Measurements from ENCODE around the gene TRMU. TPM values are rescaled to one million over a fixed set of nuclear protein-coding genes. Genes with fewer than 3 reads are reported as not detected.

Gene TRMU
- total RNA-seq, 5 donors from 2014 or later (not counting 1 experiment from before 2014, with no cell fraction given): 62.8 to 92.1 (median 77.5) TPM

- H3K9me3 ChIP-seq: no peaks in the 10 kb centered on the region
- ATAC-seq (replicated peaks in 1 of 4): no peak
- Mint-ChIP-seq H3K9me3 (peaks cover 5 to 9% (median 6%) of the 10 kb centered on the region in 3 donors), H3K27me3 (peaks cover 0 to 3% of the 10 kb centered on the region in 2 donors), H3K4me3 (no peak overlapping the region), H3K4me1 (peaks cover 14 to 21% (median 16%) of the 10 kb centered on the region in 3 donors), H3K36me3 (peaks cover 3% of the 10 kb centered on the region), H3K27ac (no peak overlapping the region)
- no peak overlapping the region for H3K4me3 ChIP-seq (ENCODE audit: control insufficient read depth in 1 of 2, extremely low read depth in 1 of 2, low read length in 1 of 2)
- H3K27ac ChIP-seq (ENCODE audit: low read length): no peak overlapping the region
- H3K36me3 ChIP-seq (ENCODE audit: control insufficient read depth in 2 of 2, extremely low read depth in 1 of 2, insufficient read depth in 1 of 2, low read length in 1 of 2): no peaks in the 10 kb centered on the region
- 89% methylated on average over 25 of the region's 27 CpGs for WGBS (ENCODE audit: insufficient coverage)
- ChIA-PET POLR2A (no interaction called here), CTCF (no interaction called here)
- H3K27me3 ChIP-seq (replicated peaks in 1 of 2; ENCODE audit: control insufficient read depth in 2 of 2, extremely low read depth in 1 of 2, insufficient read depth in 2 of 2, low read length in 1 of 2): peaks cover 0 to 16% of the 10 kb centered on the region in 2 experiments
- H3K4me1 ChIP-seq (ENCODE audit: control insufficient read depth in 1 of 2, extremely low read depth in 1 of 2, insufficient read depth in 2 of 2, low read length in 2 of 2): peaks cover 2 to 24% of the 10 kb centered on the region in 2 experiments
- no peak for DNase-seq
Observed at GRCh38 chr22:46377525-46378425, 42.3 kb downstream of the TRMU start.

DNA sequence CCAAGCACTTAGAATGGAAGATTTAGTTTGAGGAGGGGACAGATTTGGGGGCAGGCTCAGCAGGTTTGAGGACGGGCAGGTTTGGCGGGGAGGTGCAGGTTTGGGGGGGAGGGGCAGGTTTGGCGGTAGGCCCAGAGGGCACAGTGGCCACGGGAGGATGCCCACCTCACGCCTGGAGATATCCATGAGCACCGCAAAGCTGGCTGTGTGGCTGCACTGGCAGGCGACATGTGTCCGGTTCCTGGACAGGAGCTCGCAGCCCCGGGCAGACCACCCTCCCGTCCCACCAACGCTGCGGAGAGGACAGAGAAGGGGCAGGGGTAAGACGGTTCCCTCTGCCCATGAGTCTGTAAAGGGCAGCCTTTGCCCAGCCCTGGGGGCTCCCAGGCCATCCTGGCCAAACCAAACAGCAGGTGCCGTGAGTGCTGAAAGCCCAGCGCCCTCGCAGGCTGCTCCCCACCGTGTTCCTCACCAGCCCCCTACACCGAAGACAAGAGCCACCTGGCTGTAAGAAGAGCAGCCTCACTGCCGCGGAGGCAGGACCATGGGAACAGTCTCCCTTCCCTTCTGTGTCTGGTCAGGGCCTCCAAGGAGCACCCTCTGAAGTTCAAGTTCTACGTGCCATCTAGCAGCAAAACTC, 43.0 kb downstream of the TRMU start:
- peaks cover 0 to 12% of the 10 kb centered on the region in 2 experiments for H3K27me3 ChIP-seq (replicated peaks in 1 of 2; ENCODE audit: control insufficient read depth in 2 of 2, extremely low read depth in 1 of 2, insufficient read depth in 2 of 2, low read length in 1 of 2)
- ATAC-seq (replicated peaks in 1 of 4) (no peak), DNase-seq (no peak)
- H3K9me3 Mint-ChIP-seq: peaks cover 5 to 9% (median 6%) of the 10 kb centered on the region in 3 donors
- H3K4me1 ChIP-seq (ENCODE audit: control insufficient read depth in 1 of 2, extremely low read depth in 1 of 2, insufficient read depth in 2 of 2, low read length in 2 of 2): peaks cover 2 to 16% of the 10 kb centered on the region in 2 experiments
- H3K27ac ChIP-seq (ENCODE audit: low read length): no peak overlapping the region
- 88% methylated on average over 22 of the region's 22 CpGs for WGBS (ENCODE audit: insufficient coverage)
- no peak overlapping the region for H3K27ac Mint-ChIP-seq
- no peak overlapping the region for H3K4me3 ChIP-seq (ENCODE audit: control insufficient read depth in 1 of 2, extremely low read depth in 1 of 2, low read length in 1 of 2)
- CTCF ChIA-PET: no interaction called here
- peaks cover 3% of the 10 kb centered on the region for H3K36me3 Mint-ChIP-seq
- H3K36me3 ChIP-seq (ENCODE audit: control insufficient read depth in 2 of 2, extremely low read depth in 1 of 2, insufficient read depth in 1 of 2, low read length in 1 of 2): no peaks in the 10 kb centered on the region
- H3K4me3 Mint-ChIP-seq: no peak overlapping the region
- POLR2A ChIA-PET: no interaction called here
- H3K4me1 Mint-ChIP-seq: peaks cover 10 to 17% (median 13%) of the 10 kb centered on the region in 3 donors
- H3K27me3 Mint-ChIP-seq: no peaks in the 10 kb centered on the region
- no peaks in the 10 kb centered on the region for H3K9me3 ChIP-seq

DNA sequence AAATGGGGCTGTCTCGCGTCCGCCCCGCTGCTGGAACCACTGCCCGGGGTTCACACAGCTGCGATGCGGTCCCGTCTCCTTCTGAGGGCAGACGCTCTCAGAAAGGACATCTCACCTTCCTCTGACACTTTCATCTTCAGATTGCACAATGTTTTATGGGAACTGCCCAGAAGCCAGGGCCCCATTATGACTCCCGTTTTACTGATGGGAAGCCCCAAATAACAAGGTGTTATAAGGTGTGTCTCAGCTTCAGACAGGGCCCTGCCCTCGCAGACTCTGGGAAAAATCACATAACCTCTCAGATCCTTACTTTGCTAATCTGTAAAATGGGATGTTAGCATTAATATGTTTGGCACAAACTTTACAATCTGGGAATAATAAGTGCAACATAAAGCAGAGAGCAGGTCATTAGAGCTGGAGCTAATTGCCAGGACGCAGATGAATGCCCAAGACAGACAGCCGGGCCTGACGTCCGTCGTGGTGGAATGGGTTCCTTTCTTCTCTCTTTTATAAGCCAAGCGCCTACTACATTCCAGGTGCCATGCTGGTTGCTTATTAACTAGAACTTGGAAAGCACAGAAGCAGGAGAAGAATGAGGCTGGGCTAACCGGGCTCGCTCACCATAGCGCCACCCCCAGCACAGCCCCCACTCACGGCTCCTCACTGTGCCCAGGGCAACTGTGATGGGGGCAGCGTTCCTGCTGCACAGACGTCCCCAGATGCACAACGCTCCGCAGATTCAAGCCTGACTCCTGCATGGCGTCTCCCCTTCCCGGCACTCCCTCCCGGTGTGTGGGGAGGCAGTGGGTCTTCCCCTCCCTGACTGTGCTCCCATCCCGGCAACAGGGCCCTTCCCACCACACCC, 43.8 kb downstream of the TRMU start:
- no peak for ATAC-seq (replicated peaks in 1 of 4)
- H3K4me3 ChIP-seq (ENCODE audit: control insufficient read depth in 1 of 2, extremely low read depth in 1 of 2, low read length in 1 of 2): no peak overlapping the region
- Mint-ChIP-seq H3K36me3 (peaks cover 3% of the 10 kb centered on the region), H3K9me3 (peaks cover 5 to 9% (median 6%) of the 10 kb centered on the region in 3 donors), H3K4me1 (peaks cover 2 to 10% (median 5%) of the 10 kb centered on the region in 3 donors), H3K27me3 (no peaks in the 10 kb centered on the region), H3K4me3 (no peak overlapping the region), H3K27ac (no peak overlapping the region)
- no peaks in the 10 kb centered on the region for H3K36me3 ChIP-seq (ENCODE audit: control insufficient read depth in 2 of 2, extremely low read depth in 1 of 2, insufficient read depth in 1 of 2, low read length in 1 of 2)
- ChIA-PET POLR2A (no interaction called here), CTCF (no interaction called here)
- WGBS (ENCODE audit: insufficient coverage): 90% methylated on average over 25 of the region's 29 CpGs
- H3K4me1 ChIP-seq (ENCODE audit: control insufficient read depth in 1 of 2, extremely low read depth in 1 of 2, insufficient read depth in 2 of 2, low read length in 2 of 2): peaks cover 0 to 9% of the 10 kb centered on the region in 2 experiments
- H3K27ac ChIP-seq (ENCODE audit: low read length): no peak overlapping the region
- DNase-seq: no peak
- H3K9me3 ChIP-seq: no peaks in the 10 kb centered on the region
- H3K27me3 ChIP-seq (replicated peaks in 1 of 2; ENCODE audit: control insufficient read depth in 2 of 2, extremely low read depth in 1 of 2, insufficient read depth in 2 of 2, low read length in 1 of 2): peaks cover 0 to 8% of the 10 kb centered on the region in 2 experiments

DNA sequence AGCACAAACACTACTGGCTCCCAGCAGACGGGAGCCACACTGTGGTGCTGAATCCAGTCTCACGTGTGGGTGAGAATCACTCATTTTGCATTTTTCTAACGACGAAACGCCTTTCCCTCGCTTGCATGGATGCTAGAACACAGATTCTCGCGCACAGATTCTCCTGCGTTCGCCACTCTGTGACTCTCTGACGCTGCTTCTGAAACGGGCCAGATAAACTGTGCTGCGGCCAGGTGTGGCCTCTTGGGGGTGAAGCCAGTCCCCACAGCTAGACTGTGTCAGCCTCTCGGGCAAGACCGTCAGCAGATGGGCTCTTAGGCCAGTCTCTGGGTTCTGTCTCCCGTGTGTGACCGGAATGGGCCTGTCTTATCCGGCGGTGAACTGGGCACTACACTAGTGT, 44.6 kb downstream of the TRMU start:
- ChIA-PET CTCF (no interaction called here), POLR2A (no interaction called here)
- H3K4me3 Mint-ChIP-seq: no peak overlapping the region
- Histone ChIP-seq H3K9me3 (no peaks in the 10 kb centered on the region), H3K36me3 (ENCODE audit: control insufficient read depth in 2 of 2, extremely low read depth in 1 of 2, insufficient read depth in 1 of 2, low read length in 1 of 2) (no peaks in the 10 kb centered on the region), H3K27ac (ENCODE audit: low read length) (no peak overlapping the region), H3K4me1 (ENCODE audit: control insufficient read depth in 1 of 2, extremely low read depth in 1 of 2, insufficient read depth in 2 of 2, low read length in 2 of 2) (peaks cover 0 to under 1% of the 10 kb centered on the region in 2 experiments), H3K27me3 (replicated peaks in 1 of 2; ENCODE audit: control insufficient read depth in 2 of 2, extremely low read depth in 1 of 2, insufficient read depth in 2 of 2, low read length in 1 of 2) (peaks cover 0 to 8% of the 10 kb centered on the region in 2 experiments), H3K4me3 (ENCODE audit: control insufficient read depth in 1 of 2, extremely low read depth in 1 of 2, low read length in 1 of 2) (no peak overlapping the region)
- H3K27me3 Mint-ChIP-seq: no peaks in the 10 kb centered on the region
- peaks cover 3% of the 10 kb centered on the region for H3K36me3 Mint-ChIP-seq
- ATAC-seq (replicated peaks in 1 of 4): no peak
- peaks cover 5 to 9% (median 6%) of the 10 kb centered on the region in 3 donors for H3K9me3 Mint-ChIP-seq
- no peak for DNase-seq
- no peak overlapping the region for H3K27ac Mint-ChIP-seq
- WGBS (ENCODE audit: insufficient coverage): 87% methylated on average over 19 of the region's 19 CpGs
- peaks cover 0 to 6% (median 2%) of the 10 kb centered on the region in 3 donors for H3K4me1 Mint-ChIP-seq

DNA sequence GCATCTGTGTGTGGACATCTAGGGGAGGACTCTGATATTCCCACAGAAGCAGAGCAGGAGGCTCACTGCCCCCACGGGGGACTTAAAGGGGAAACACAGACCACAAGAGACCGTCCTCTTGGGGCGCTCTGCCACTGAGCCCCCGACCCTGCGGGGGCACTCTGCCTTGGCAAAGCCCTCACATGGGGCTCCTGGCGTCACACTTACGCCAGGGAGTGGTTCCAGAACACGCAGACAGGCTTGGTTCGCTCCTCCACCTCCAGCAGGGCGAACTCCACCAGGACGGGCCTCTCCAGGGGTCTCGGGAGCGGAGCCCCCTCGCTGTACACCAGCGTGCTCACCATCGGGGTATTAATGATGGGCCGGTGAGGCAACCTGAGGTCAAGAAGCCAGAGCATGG, 45.1 kb downstream of the TRMU start:
- WGBS (ENCODE audit: insufficient coverage): 91% methylated on average over 16 of the region's 17 CpGs
- no peak for ATAC-seq (replicated peaks in 1 of 4)
- Mint-ChIP-seq H3K4me1 (peaks cover 0 to 3% (median 0%) of the 10 kb centered on the region in 3 donors), H3K27me3 (no peaks in the 10 kb centered on the region), H3K4me3 (no peak overlapping the region), H3K27ac (no peak overlapping the region), H3K9me3 (peaks cover 5 to 6% (median 5%) of the 10 kb centered on the region in 3 donors), H3K36me3 (peaks cover 3% of the 10 kb centered on the region)
- no peaks in the 10 kb centered on the region for H3K9me3 ChIP-seq
- CTCF ChIA-PET: no interaction called here
- DNase-seq: no peak
- no peaks in the 10 kb centered on the region for H3K36me3 ChIP-seq (ENCODE audit: control insufficient read depth in 2 of 2, extremely low read depth in 1 of 2, insufficient read depth in 1 of 2, low read length in 1 of 2)
- POLR2A ChIA-PET: no interaction called here
- no peaks in the 10 kb centered on the region for H3K4me1 ChIP-seq (ENCODE audit: control insufficient read depth in 1 of 2, extremely low read depth in 1 of 2, insufficient read depth in 2 of 2, low read length in 2 of 2)
- H3K27me3 ChIP-seq (replicated peaks in 1 of 2; ENCODE audit: control insufficient read depth in 2 of 2, extremely low read depth in 1 of 2, insufficient read depth in 2 of 2, low read length in 1 of 2): peaks cover 0 to 8% of the 10 kb centered on the region in 2 experiments
- H3K4me3 ChIP-seq (ENCODE audit: control insufficient read depth in 1 of 2, extremely low read depth in 1 of 2, low read length in 1 of 2): no peak overlapping the region
- H3K27ac ChIP-seq (ENCODE audit: low read length): no peak overlapping the region

- Mint-ChIP-seq H3K4me1 (no peaks in the 10 kb centered on the region), H3K27ac (no peak overlapping the region), H3K36me3 (peaks cover 3% of the 10 kb centered on the region), H3K4me3 (no peak overlapping the region), H3K9me3 (peaks cover 0 to under 1% (median 0%) of the 10 kb centered on the region in 3 donors), H3K27me3 (no peaks in the 10 kb centered on the region)
- Histone ChIP-seq H3K9me3 (no peaks in the 10 kb centered on the region), H3K4me1 (ENCODE audit: control insufficient read depth in 1 of 2, extremely low read depth in 1 of 2, insufficient read depth in 2 of 2, low read length in 2 of 2) (no peaks in the 10 kb centered on the region), H3K36me3 (ENCODE audit: control insufficient read depth in 2 of 2, extremely low read depth in 1 of 2, insufficient read depth in 1 of 2, low read length in 1 of 2) (no peaks in the 10 kb centered on the region), H3K27me3 (replicated peaks in 1 of 2; ENCODE audit: control insufficient read depth in 2 of 2, extremely low read depth in 1 of 2, insufficient read depth in 2 of 2, low read length in 1 of 2) (peaks cover 0 to 9% of the 10 kb centered on the region in 2 experiments), H3K4me3 (ENCODE audit: control insufficient read depth in 1 of 2, extremely low read depth in 1 of 2, low read length in 1 of 2) (no peak overlapping the region), H3K27ac (ENCODE audit: low read length) (no peak overlapping the region)
- DNase-seq (no peak), ATAC-seq (replicated peaks in 1 of 4) (no peak)
- CTCF ChIA-PET: no interaction called here
- POLR2A ChIA-PET: no interaction called here
- 67% methylated on average over 5 of the region's 5 CpGs for WGBS (ENCODE audit: insufficient coverage)
Observed at GRCh38 chr22:46381142-46381541, 45.6 kb downstream of the TRMU start.

Measured in T-cell (primary cell).